ENCODE measurements around the gene BRICD5. TPM values are rescaled to one million over a fixed set of nuclear protein-coding genes. Genes with fewer than 3 reads are reported as not detected.
"Not testable (repeated sequence)": the region's sequence is repeated elsewhere in the genome, so short reads cannot be mapped to it uniquely, and the experiment has no call there.

BRICD5 gene
- 10 to 100 TPM in 2 of 8 experiments, 1 to 10 TPM in 6; 1.1 to 15.1 (median 8.4) TPM for total RNA-seq

- H3K4me1 ChIP-seq (replicated peaks in 1 of 2), result peaks cover 20 to 21% of the 10 kb centered on the region in 2 donors
- 60 to 69% methylated on average over 2 to 6 of the region's 24 CpGs; no CpG with 5 or more reads in 8 of the 10 experiments for WGBS, 10 experiments
- in situ Hi-C loops (cut with MboI; ENCODE audit: low pct_unique_long_range_greater_than_20kb in 2 of 9, low sequenced_read_pairs in 9 of 9, unreplicated experiment in 9 of 9), result no loop called here
- H3K27ac ChIP-seq, result no peak within 1 kb of the TSS
- no peak within 1 kb of the TSS for H3K4me3 ChIP-seq
- ATAC-seq (replicated peaks in 6 of 8), result no peak
Observed at GRCh38 chr16:2210386-2211365, at the start of gene BRICD5. BRICD5 (minus strand) TSS chr16:2210863; CDS start chr16:2210833, 30 bp downstream.

- Histone ChIP-seq H3K27ac (no peak overlapping the region), H3K4me3 (no peak overlapping the region), H3K4me1 (replicated peaks in 1 of 2) (no peaks in the 10 kb centered on the region)
- in situ Hi-C loops (cut with MboI; ENCODE audit: low pct_unique_long_range_greater_than_20kb in 2 of 9, low sequenced_read_pairs in 9 of 9, unreplicated experiment in 9 of 9), result no loop called here
- WGBS, 10 experiments, result 89 to 100% (median 97%) methylated on average over 2 to 8 of the region's 8 CpGs; no CpG with 5 or more reads in 2 of the 10 experiments
- no peak for ATAC-seq (replicated peaks in 6 of 8)
Observed at GRCh38 chr16:2260250-2260649, 49.6 kb upstream of the BRICD5 start.

GRCh38 chr16:2258530-2258929, 47.9 kb upstream of the BRICD5 start:
- H3K4me3 ChIP-seq; ATAC-seq (replicated peaks in 6 of 8); H3K4me1 ChIP-seq (replicated peaks in 1 of 2); H3K27ac ChIP-seq; in situ Hi-C loops (cut with MboI; ENCODE audit: low pct_unique_long_range_greater_than_20kb in 2 of 9, low sequenced_read_pairs in 9 of 9, unreplicated experiment in 9 of 9): not testable (repeated sequence)
- 91 to 100% (median 97%) methylated on average over 2 to 7 of the region's 7 CpGs; no CpG with 5 or more reads in 4 of the 10 experiments for WGBS, 10 experiments

- Histone ChIP-seq H3K27ac (no peak overlapping the region), H3K4me1 (replicated peaks in 1 of 2) (no peaks in the 10 kb centered on the region), H3K4me3 (no peak overlapping the region)
- in situ Hi-C loops (cut with MboI; ENCODE audit: low pct_unique_long_range_greater_than_20kb in 2 of 9, low sequenced_read_pairs in 9 of 9, unreplicated experiment in 9 of 9), result no loop called here
- no peak for ATAC-seq (replicated peaks in 6 of 8)
- 40 to 100% (median 90%) methylated on average over 1 to 6 of the region's 6 CpGs; no CpG with 5 or more reads in 2 of the 10 experiments for WGBS, 10 experiments
Observed at GRCh38 chr16:2257726-2258125, 47.1 kb upstream of the BRICD5 start.

- WGBS, 10 experiments, result 71 to 100% (median 91%) methylated on average over 1 to 8 of the region's 12 CpGs; no CpG with 5 or more reads in 2 of the 10 experiments
- Histone ChIP-seq H3K4me1 (replicated peaks in 1 of 2) (peaks cover 7% of the 10 kb centered on the region in 2 donors), H3K27ac (no peak overlapping the region), H3K4me3 (no peak overlapping the region)
- ATAC-seq (replicated peaks in 6 of 8), result no peak
- in situ Hi-C loops (cut with MboI; ENCODE audit: low pct_unique_long_range_greater_than_20kb in 2 of 9, low sequenced_read_pairs in 9 of 9, unreplicated experiment in 9 of 9), result no loop called here
Observed at GRCh38 chr16:2256531-2257140, 46.0 kb upstream of the BRICD5 start.

GRCh38 chr16:2253293-2253692, 42.6 kb upstream of the BRICD5 start:
- ATAC-seq (replicated peaks in 6 of 8), result no peak
- Histone ChIP-seq H3K4me1 (replicated peaks in 1 of 2) (peaks cover 7 to 12% of the 10 kb centered on the region in 2 donors), H3K4me3 (no peak overlapping the region), H3K27ac (no peak overlapping the region)
- in situ Hi-C loops (cut with MboI; ENCODE audit: low pct_unique_long_range_greater_than_20kb in 2 of 9, low sequenced_read_pairs in 9 of 9, unreplicated experiment in 9 of 9), result no loop called here
- 40 to 100% (median 90%) methylated on average over 1 to 6 of the region's 11 CpGs; no CpG with 5 or more reads in 4 of the 10 experiments for WGBS, 10 experiments

- in situ Hi-C loops (cut with MboI; ENCODE audit: low pct_unique_long_range_greater_than_20kb in 2 of 9, low sequenced_read_pairs in 9 of 9, unreplicated experiment in 9 of 9), result no loop called here
- no peak overlapping the region for H3K4me3 ChIP-seq
- 85 to 100% (median 98%) methylated on average over 2 to 6 of the region's 7 CpGs; no CpG with 5 or more reads in 1 of the 10 experiments for WGBS, 10 experiments
- no peak for ATAC-seq (replicated peaks in 6 of 8)
- peaks cover 7 to 12% of the 10 kb centered on the region in 2 donors for H3K4me1 ChIP-seq (replicated peaks in 1 of 2)
- H3K27ac ChIP-seq, result peak overlapping the region in 1 of 2 donors; percentile 93
Observed at GRCh38 chr16:2252806-2253148, 42.1 kb upstream of the BRICD5 start.

GRCh38 chr16:2251296-2252111, 40.8 kb upstream of the BRICD5 start, which contains the start of gene ECI1:
ECI1 (minus strand) TSS chr16:2251587; CDS start chr16:2251566, 21 bp downstream.
- peak within 1 kb of the TSS; percentile 83 to 93 for H3K27ac ChIP-seq
- in situ Hi-C loops (cut with MboI; ENCODE audit: low pct_unique_long_range_greater_than_20kb in 2 of 9, low sequenced_read_pairs in 9 of 9, unreplicated experiment in 9 of 9), result no loop called here
- H3K4me3 ChIP-seq, result peak within 1 kb of the TSS; percentile 82 to 99 (median 91)
- H3K4me1 ChIP-seq (replicated peaks in 1 of 2), result peaks cover 7 to 12% of the 10 kb centered on the region in 2 donors
- peak; percentile 89 to 95 (median 94) for ATAC-seq (replicated peaks in 6 of 8)
- 0 to 38% (median 4%) methylated on average over 1 to 13 of the region's 88 CpGs; no CpG with 5 or more reads in 7 of the 10 experiments for WGBS, 10 experiments

- Histone ChIP-seq H3K4me1 (replicated peaks in 1 of 2) (peaks cover 7 to 12% of the 10 kb centered on the region in 2 donors), H3K4me3 (peak overlapping the region; percentile 82 to 99 (median 91)), H3K27ac (peak overlapping the region; percentile 83 to 93)
- 0 to 9% (median 5%) methylated on average over 1 to 17 of the region's 35 CpGs; no CpG with 5 or more reads in 2 of the 10 experiments for WGBS, 10 experiments
- in situ Hi-C loops (cut with MboI; ENCODE audit: low pct_unique_long_range_greater_than_20kb in 2 of 9, low sequenced_read_pairs in 9 of 9, unreplicated experiment in 9 of 9), result no loop called here
- peak in 6 of 8 experiments; percentile 1 to 42 (median 10) for ATAC-seq (replicated peaks in 6 of 8)
Observed at GRCh38 chr16:2250652-2251295, 40.1 kb upstream of the BRICD5 start.

GRCh38 chr16:2246301-2246885, 35.7 kb upstream of the BRICD5 start:
- H3K4me3 ChIP-seq, result no peak overlapping the region
- WGBS, 10 experiments, result 83 to 100% methylated on average over 1 to 5 of the region's 18 CpGs; no CpG with 5 or more reads in 8 of the 10 experiments
- H3K27ac ChIP-seq, result no peak overlapping the region
- ATAC-seq (replicated peaks in 6 of 8), result no peak
- H3K4me1 ChIP-seq (replicated peaks in 1 of 2), result peaks cover 0 to 5% of the 10 kb centered on the region in 2 donors
- in situ Hi-C loops (cut with MboI; ENCODE audit: low pct_unique_long_range_greater_than_20kb in 2 of 9, low sequenced_read_pairs in 9 of 9, unreplicated experiment in 9 of 9), result no loop called here

GRCh38 chr16:2244926-2245795, 34.5 kb upstream of the BRICD5 start:
- Histone ChIP-seq H3K4me1 (replicated peaks in 1 of 2) (no peaks in the 10 kb centered on the region), H3K27ac (no peak overlapping the region), H3K4me3 (no peak overlapping the region)
- in situ Hi-C loops (cut with MboI; ENCODE audit: low pct_unique_long_range_greater_than_20kb in 2 of 9, low sequenced_read_pairs in 9 of 9, unreplicated experiment in 9 of 9), result no loop called here
- ATAC-seq (replicated peaks in 6 of 8), result peak in 1 of 8 experiments; percentile 29
- WGBS, 10 experiments, result 75 to 100% (median 95%) methylated on average over 2 to 12 of the region's 30 CpGs; no CpG with 5 or more reads in 4 of the 10 experiments
